ENCODE measurements around the gene QSOX1. TPM values are rescaled to one million over a fixed set of nuclear protein-coding genes. Genes with fewer than 3 reads are reported as not detected.

The QSOX1 gene
- total RNA-seq, 1 experiment from 2014 or later, result 12.1 TPM

GRCh38 chr1:180119837-180120236, 34.8 kb upstream of the QSOX1 start:
- Mint-ChIP-seq H3K4me1 (ENCODE audit: low read depth, unreplicated experiment) (peaks cover 7% of the 10 kb centered on the region), H3K9me3 (ENCODE audit: unreplicated experiment) (no peaks in the 10 kb centered on the region), H3K27me3 (ENCODE audit: insufficient read depth, unreplicated experiment) (no peaks in the 10 kb centered on the region), H3K4me3 (ENCODE audit: unreplicated experiment) (no peak overlapping the region), H3K36me3 (ENCODE audit: insufficient read depth, unreplicated experiment) (peaks cover 21% of the 10 kb centered on the region), H3K27ac (ENCODE audit: unreplicated experiment) (no peak overlapping the region)
- 0 out of 2 replicates have a peak, but pooled peaks cover 5% of the 10 kb centered on the region for H3K4me1 ChIP-seq
- ChIA-PET CTCF (no interaction called here), POLR2A (no interaction called here)
- H3K4me3 ChIP-seq (ENCODE audit: low read depth, low read length), result no peak overlapping the region
- no peak for TF ChIP-seq CTCF (IDR thresholded peaks at IDR 0.05; ENCODE audit: insufficient read depth in 1 of 2, low read depth in 1 of 2, low read length in 1 of 2, severe bottlenecking in 1 of 2, unreplicated experiment in 1 of 2)
- no peaks in the 10 kb centered on the region for H3K36me3 ChIP-seq (ENCODE audit: control insufficient read depth, insufficient read depth, low read length)
- no peaks in the 10 kb centered on the region for H3K27me3 ChIP-seq (replicated peaks; ENCODE audit: control insufficient read depth, insufficient read depth, low read length)
- DNase-seq, result no peak
- H3K9me3 ChIP-seq, result no peaks in the 10 kb centered on the region
- BruUV-seq (replicated peaks), result no TSS peak
- intact Hi-C loops (cut with micrococcal nuclease; ENCODE audit: unreplicated experiment), result no loop called here

- H3K9me3 ChIP-seq, result no peaks in the 10 kb centered on the region
- CTCF ChIA-PET, result no interaction called here
- H3K27me3 ChIP-seq (replicated peaks; ENCODE audit: control insufficient read depth, insufficient read depth, low read length), result no peaks in the 10 kb centered on the region
- no peak for DNase-seq
- no peaks in the 10 kb centered on the region for H3K36me3 Mint-ChIP-seq (ENCODE audit: insufficient read depth, unreplicated experiment)
- intact Hi-C loops (cut with micrococcal nuclease; ENCODE audit: unreplicated experiment), result no loop called here
- POLR2A ChIA-PET, result no interaction called here
- no peaks in the 10 kb centered on the region for H3K27me3 Mint-ChIP-seq (ENCODE audit: insufficient read depth, unreplicated experiment)
- peaks cover 7% of the 10 kb centered on the region for H3K4me1 Mint-ChIP-seq (ENCODE audit: low read depth, unreplicated experiment)
- no peak overlapping the region for H3K4me3 Mint-ChIP-seq (ENCODE audit: unreplicated experiment)
- no peak overlapping the region for H3K4me3 ChIP-seq (ENCODE audit: low read depth, low read length)
- H3K9me3 Mint-ChIP-seq (ENCODE audit: unreplicated experiment), result no peaks in the 10 kb centered on the region
- no peak for TF ChIP-seq CTCF (IDR thresholded peaks at IDR 0.05; ENCODE audit: insufficient read depth in 1 of 2, low read depth in 1 of 2, low read length in 1 of 2, severe bottlenecking in 1 of 2, unreplicated experiment in 1 of 2)
- no peaks in the 10 kb centered on the region for H3K36me3 ChIP-seq (ENCODE audit: control insufficient read depth, insufficient read depth, low read length)
- H3K4me1 ChIP-seq, result peaks cover 10% of the 10 kb centered on the region
- H3K27ac Mint-ChIP-seq (ENCODE audit: unreplicated experiment), result peak overlapping the region; percentile 17
- BruUV-seq (replicated peaks), result no TSS peak
These were observed 31.2 kb upstream of the QSOX1 start for GRCh38 chr1:180123463-180123936.

- H3K4me3 Mint-ChIP-seq (ENCODE audit: unreplicated experiment), result no peak overlapping the region
- peaks cover 10% of the 10 kb centered on the region for H3K4me1 ChIP-seq
- no peaks in the 10 kb centered on the region for H3K36me3 ChIP-seq (ENCODE audit: control insufficient read depth, insufficient read depth, low read length)
- H3K36me3 Mint-ChIP-seq (ENCODE audit: insufficient read depth, unreplicated experiment), result no peaks in the 10 kb centered on the region
- H3K4me3 ChIP-seq (ENCODE audit: low read depth, low read length), result no peak overlapping the region
- intact Hi-C loops (cut with micrococcal nuclease; ENCODE audit: unreplicated experiment), result no loop called here
- H3K9me3 ChIP-seq, result no peaks in the 10 kb centered on the region
- POLR2A ChIA-PET, result no interaction called here
- no peak for DNase-seq
- no peak for TF ChIP-seq CTCF (IDR thresholded peaks at IDR 0.05; ENCODE audit: insufficient read depth in 1 of 2, low read depth in 1 of 2, low read length in 1 of 2, severe bottlenecking in 1 of 2, unreplicated experiment in 1 of 2)
- H3K27me3 Mint-ChIP-seq (ENCODE audit: insufficient read depth, unreplicated experiment), result peaks cover 4% of the 10 kb centered on the region
- no peak overlapping the region for H3K27ac Mint-ChIP-seq (ENCODE audit: unreplicated experiment)
- no peaks in the 10 kb centered on the region for H3K27me3 ChIP-seq (replicated peaks; ENCODE audit: control insufficient read depth, insufficient read depth, low read length)
- H3K4me1 Mint-ChIP-seq (ENCODE audit: low read depth, unreplicated experiment), result peaks cover 7% of the 10 kb centered on the region
- CTCF ChIA-PET, result no interaction called here
- no TSS peak for BruUV-seq (replicated peaks)
- H3K9me3 Mint-ChIP-seq (ENCODE audit: unreplicated experiment), result no peaks in the 10 kb centered on the region
These were observed 24.0 kb upstream of the QSOX1 start for GRCh38 chr1:180130651-180131050.
